Dedifferentiated amniotic fluid mesenchymal stem cell (primary cell): ENCODE data around the gene IPCEF1.
A peak's percentile ranks its signal among the peaks of the same experiment; 100 is the strongest.
"Not testable (repeated sequence)": the region's sequence is repeated elsewhere in the genome, so short reads cannot be mapped to it uniquely, and the experiment has no call there.

ENCODE experiments used
- DNase-seq: peaks from one replicate; pipeline ENCODE4 v3.0.0-alpha.2; 2016; ENCODE audit errors: extremely low spot score

IPCEF1 gene

DNA sequence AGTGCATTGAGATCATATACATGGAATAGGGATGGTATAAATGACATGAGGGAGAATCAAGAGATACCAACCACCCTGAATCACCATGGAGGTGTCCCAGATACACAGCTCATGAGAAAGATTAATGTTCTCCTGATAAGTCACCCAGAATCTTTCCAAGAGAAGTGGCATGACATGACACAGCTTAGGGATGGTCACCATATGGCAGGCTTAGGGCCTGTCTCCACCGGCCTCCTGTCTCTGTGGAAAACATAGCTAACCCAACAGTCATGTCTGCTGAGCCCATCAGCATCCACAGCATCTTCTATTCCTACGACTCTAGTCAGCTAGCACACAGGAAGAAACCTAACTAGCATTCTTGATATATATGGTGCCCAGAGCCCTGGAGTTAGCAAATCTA lies 133.3 kb downstream of the IPCEF1 start:
- DNase-seq = no peak

DNA sequence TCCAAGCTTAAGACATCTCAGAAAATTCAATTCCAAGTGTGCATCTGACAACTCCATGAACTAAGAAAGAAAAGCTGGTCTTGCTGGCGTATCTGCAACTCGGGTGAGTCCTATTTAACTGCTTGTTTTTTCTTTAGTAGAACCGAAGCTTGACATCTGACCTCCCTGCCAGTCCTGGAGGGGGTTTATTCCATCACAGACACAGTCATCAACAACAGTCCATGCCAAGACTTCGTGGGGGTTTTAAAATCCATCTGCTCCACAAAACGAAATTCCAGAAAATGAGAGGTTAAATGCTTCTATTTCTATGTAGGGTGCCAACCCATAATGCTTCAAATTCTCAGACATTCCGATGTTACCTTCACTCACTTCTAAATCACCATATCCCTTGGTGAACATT lies 133.9 kb downstream of the IPCEF1 start:
- no peak for DNase-seq

DNA sequence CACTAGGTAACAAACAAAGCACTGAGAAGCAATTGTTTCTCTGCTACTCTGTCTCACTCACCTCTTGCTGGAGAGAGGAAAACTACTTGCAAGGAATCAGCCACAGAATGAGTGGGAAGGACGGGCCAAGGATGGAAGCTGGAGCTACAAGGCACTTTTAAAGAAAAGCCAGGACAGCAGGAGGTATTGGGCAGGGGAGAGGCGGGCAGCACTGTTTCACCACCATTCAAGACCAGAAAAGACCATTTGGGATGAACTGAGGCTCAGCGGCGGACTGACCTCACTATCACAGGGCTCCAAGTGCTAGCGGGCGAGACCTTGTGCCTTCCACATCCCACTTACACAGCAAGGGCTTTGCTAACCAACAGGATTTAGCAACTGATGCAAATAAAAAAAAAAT lies 137.4 kb downstream of the IPCEF1 start:
- DNase-seq = no peak

DNA sequence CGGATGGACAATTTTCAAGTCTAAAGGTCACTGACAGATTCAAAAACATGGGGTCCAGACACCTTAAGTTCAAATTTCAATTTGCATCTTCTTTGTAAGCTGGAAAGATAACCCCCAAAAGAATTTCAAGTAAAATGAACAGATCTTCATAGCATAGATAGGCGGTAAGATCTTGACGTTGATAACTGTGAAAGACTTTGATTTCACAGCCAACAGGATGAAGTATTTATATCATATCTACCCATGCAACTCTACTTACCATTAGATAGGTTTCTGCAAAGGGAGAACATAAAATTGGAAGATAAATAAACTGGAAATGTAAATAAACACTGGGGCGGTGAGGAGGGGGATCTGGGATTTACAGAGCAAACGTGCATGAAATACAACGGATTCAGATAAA lies 137.8 kb downstream of the IPCEF1 start:
- no peak for DNase-seq

DNA sequence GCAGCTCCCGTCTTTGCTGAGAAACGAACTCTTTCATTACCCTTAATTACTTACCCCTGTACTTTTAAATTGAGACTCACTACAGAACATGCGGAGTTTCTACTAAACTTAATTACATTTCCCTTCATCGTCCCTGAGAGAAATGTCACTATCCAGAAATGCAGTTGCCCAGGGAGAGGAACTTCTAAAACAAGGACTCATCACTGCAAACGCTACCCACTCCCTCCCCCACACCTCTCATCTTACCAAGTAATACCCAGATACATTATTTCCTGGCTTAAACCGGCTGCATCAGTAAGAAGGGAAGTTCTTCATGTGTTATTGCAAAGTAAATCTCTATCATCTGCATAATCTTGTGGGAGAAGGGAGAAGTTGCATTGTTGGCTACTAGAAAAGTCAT lies 138.3 kb downstream of the IPCEF1 start:
- DNase-seq = no peak

DNA sequence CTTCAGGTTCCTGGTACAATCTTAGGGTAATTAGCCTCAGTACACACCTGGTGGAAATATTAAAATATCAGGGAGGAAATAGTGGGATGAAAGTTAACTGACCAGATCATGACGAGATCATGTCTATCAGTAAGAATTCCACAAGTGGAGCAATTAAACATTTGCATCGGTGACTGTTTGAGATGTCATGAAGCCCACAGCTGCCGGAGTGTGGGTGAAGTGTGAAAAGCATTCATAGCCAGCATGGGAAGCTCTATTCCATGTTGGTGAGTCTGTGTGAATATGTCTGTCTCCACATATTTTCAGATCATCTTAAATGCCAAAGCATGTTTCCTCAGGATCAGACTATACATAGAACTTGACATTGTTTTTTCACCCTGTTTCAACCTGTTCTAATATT lies 142.8 kb downstream of the IPCEF1 start:
- DNase-seq = no peak

DNA sequence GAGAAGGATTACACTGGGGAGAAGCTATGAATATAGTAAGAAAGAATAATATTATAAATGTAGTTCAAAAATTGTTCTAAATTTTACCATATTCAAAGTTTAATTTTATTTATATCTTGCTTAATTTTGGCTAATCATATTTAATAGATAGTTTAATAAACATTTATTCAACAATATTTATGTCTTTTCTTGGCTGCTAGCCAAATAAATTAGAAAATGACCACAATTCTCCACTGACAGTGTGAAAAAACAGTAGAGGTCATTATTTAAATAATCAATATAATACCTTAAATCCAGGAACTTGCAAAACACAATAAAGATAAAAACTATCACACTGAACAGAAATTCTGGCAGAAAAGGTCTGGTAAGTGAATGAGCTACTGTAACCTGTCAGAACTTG lies 145.9 kb downstream of the IPCEF1 start:
- no peak for DNase-seq

DNA sequence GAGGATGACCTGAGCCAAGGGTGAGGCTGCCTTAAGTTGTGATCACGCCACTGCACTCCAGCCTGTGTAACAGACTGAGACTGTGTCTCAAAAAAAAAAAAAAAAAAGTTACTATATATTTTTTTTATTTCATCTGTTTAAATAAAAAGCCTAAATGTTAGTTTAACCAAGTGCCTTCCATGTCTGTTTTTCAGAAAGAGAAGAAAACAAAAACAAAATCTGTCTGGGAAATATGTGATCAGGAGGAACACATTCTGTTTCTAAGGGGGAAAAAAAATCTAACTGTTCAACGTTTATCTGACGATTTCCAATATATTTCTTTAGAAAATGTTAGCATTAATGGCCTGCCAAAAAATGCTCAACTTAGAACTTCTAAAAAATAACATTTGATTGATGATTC lies 147.0 kb downstream of the IPCEF1 start:
- DNase-seq = no peak

DNA sequence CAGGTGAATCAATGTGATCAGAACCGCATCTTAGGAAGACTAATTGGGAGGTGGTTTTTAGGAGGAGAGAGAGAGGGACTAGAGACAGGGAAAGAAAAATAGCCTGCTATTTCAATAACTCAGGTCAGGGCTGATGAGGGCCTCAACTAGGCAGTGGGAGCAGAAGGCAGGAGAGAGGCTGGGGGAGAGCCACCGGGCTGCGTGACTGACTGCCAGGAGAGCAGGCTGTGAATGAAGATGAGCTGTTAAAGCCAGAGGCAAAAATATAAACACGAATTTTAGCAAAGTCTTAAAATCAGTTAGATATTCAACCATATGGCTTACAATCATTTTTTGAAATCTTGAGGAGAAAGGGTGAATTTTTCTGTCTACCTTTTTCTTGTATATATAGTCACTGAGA lies 149.6 kb downstream of the IPCEF1 start:
- no peak for DNase-seq

DNA sequence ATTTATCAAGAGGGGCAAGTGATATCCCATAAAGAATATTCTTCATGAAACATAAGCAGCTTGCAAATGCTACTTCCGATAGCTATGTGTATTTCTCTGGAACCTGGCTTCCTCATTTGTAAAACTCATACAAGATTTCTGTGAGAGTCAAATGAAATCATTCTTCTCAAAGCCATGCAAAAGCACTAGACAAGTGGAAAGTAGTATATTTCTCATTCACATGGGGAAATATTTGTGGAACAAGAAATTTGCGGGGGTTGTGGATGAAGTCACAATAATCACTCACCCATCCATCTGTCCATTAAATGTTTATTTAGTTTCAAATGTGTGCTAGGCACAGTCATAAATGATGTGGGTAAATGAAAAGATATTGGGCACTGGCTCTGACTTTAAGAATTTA lies 150.5 kb downstream of the IPCEF1 start:
- DNase-seq = no peak

DNA sequence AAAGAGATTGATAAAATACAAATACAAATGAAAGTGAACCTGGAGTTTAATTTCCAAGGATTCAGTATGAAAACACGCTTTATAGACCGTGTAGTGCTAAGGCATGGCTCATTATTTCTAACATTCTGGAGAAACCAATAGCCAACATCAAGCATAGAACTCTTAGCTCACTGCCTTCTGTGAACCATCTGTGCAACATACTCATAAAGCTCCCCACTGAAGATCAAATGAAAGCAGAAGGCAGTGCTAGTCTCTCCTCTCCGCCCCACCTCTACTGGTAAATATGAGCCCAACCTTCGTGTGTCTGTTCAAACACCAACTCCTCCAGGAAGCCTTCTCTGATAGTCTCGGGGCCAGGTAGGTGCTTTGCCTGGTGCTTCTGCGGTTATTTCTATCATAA lies 153.6 kb downstream of the IPCEF1 start:
- no peak for DNase-seq

DNA sequence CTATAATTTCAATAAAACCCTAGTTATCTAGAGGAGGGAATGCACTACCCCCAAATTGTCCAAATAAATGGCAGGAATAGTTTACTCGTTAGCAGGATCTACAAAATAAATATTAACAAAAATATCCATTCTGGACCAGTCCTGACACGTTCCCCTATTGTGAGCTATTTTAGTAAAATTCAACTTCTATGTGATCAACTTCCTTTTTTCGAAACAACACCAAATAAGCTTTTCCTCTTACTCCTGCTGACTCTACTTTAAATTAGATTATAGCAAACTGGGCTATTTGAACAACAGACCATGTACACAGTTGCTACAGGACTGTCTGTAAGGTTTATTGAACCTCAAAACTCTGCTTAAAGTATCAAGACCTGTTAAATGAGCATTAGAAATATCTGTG lies 154.3 kb downstream of the IPCEF1 start:
- no peak for DNase-seq

DNA sequence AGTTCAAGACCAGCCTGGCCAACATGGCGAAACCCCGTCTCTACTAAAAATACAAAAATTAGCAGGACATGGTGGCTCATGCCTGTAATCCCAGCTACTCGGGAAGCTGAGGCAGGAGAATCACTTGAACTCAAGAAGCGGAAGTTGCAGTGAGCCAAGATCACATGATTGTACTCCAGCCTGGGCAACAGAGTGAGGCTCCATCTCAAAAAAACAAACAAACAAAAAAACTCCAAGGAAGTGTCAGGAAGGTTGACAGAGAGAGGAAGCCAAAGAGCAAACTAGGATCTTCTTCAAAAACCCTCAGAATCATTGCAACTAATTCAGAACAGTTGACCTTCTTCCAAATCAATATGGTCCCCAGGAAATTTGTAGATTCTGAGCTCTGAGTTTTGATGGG lies 154.9 kb downstream of the IPCEF1 start:
- not testable (repeated sequence) for DNase-seq

DNA sequence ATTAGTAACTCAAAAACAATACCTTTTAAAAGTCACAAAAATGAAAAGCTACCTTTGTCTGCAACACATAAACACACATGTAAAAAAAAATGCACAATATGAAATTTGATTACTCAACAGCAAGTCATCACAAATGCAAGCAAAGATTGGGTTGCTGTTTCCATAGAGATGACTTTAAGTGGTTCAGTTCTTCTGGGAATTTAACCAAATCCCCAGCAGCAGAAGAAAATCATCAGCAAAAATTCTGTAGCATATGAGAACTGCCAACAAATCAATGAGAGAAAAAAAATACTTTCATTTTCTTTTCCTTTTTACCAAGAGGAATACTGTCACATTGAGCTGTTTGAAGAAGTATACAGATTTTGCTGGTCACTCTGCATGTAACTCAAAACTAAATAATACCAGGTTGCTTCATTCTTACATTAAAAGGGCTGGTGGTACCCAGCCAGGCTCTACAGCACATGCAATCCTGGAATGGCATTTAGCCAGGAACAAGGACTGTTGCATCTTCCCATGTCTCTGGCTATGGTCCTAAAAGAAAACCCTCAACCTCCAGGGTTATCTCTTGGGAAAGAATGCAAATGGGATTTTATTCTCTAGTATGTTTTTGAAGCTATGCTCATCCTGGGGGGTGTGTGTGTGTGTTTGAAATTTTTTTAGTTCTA lies 159.3 kb downstream of the IPCEF1 start:
- peak; percentile 83 for DNase-seq

DNA sequence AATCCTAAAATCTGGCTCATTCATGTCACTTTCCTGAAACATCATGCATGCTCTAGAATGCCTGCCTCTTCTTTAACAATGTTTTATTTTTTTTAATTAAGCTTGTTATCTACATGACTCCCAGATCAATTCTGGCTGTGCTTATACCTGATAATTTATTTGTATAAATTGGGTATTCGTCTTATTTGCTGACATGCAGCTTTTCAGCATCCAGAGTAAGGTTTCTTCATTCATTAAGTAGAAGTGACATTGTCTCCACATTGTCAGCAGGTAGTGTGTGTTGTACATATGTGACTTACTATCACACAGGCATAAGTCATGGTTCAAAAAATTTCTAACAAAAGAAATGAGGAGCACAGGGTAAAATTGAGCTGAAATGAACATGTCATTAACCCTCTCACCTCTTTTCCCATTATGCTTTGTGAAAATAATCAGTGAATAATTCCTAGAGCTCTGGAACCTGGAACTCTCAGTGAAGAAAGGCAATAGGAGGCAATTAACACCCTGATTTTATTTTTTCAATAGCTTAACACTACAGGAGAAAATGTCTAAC lies 160.2 kb downstream of the IPCEF1 start:
- DNase-seq = no peak

DNA sequence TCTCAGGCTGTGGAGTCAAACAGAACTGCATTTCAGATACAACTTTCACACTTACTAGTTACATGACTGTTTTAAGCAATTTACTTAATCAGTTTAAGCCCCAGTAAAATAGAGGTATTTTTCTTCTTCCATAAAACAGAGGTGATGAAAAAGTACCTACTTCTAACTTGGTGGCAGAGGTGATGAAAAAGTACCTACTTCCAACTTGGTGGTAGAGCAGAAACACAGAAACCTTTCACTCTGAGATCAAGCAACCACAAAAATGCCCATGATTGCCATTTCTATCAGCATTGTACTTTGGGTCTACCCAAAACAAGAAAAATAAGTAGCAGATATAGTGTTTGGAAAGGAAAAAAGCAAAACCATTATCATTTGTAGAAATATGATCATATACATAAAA lies 168.9 kb downstream of the IPCEF1 start:
- DNase-seq = no peak

DNA sequence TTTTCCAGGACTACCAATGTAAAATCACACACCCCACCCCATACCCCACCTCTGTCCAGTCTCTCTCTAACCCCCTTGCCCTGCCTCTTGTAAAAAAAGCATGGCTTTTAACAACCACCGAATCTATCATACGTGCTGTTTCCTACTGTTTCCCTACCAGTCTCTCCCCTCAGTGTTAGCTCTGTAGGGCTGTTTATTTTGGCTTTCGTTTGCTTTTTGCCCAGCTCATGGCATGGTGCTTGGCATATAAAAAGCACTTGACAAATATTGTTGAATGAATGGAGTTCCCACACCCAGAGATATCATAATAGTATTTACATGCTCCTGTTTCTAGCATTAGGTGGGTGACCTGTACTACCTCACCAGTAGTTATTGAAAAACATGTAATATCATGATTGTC lies 169.4 kb downstream of the IPCEF1 start:
- no peak for DNase-seq

DNA sequence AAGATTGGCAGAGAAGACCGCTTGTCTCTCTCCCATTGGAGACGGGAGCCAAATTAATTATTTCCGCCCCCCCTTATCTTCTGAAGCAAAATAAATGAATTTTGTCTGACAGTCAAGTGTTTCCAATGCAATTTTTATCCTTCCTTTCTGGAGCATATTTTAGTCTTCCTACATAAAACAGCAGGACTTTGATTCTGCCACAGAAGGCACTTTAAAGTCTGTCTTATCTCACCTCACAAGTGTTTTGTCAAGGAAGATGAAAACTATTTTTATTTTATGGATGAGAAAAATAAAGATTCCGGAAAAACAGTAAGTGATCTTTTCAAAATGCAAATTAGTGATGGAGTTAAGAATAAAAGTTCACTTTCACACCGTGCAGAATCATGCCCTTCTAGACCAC lies 177.2 kb downstream of the IPCEF1 start:
- no peak for DNase-seq

DNA sequence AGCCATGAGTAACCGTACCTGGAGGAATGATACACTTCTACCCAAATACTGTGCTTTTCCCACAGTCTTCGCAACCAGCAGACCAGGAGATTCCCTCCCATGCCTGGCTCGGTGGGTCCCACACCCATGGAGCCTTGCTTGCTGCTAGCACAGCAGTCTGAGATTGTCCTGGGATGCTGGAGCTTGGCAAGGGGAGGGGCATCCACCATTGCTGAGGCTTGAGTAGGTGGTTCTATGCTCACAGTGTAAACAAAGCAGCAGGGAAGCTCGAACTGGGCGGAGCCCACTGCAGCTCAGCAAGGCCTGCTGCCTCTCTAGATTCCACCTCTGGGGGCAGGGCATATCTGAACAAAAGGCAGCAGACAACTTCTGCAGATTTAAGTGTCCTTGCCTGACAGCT lies 184.2 kb downstream of the IPCEF1 start:
- DNase-seq = not testable (repeated sequence)

DNA sequence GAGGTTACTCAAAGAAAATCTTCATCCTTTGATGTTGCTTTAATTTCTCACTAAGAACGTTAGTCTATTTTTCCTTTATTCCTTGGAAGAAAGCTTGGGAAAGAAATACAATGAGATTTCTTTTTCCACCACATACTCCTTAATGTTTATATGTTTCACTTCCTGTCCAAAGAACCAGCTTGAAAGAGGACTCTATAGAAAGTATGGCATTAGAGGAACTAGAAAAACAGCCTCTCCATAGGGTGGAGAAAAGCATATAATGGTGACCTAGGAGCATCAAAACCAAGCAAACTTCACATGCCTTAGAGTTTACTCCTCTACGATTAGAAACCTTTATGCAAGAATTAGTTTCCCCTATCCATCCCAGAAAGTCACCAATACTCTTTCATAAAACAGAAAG lies 186.5 kb downstream of the IPCEF1 start:
- no peak for DNase-seq

DNA sequence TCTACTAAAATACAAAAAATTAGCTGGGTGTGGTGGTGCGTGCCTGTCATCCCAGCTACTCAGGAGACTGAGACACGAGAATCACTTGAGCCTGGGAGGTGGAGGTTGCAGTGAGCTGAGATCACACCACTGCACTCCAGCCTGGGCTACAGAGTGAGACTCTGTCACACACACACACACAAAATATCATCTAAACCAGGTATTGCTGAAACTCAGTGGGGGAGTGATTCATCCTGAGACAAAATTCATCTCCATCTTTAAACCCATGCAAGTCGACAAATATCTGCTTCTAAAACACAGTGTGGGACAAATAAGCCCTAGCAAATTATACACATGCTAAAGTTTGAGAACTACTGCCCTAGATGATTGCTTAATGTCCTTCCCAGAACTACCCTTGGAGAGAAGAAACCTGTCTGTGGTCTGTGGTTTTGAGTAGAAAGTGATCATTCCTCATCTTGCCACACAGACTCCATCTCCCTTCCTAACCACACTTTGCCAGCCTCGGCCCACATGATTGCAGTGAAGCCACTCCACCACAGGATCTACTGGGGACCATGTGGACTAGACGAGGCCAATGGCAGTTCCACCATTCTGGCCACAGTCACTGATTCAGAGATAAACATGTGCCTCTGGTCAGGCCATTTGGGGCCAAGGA lies 187.3 kb downstream of the IPCEF1 start:
- no peak for DNase-seq

DNA sequence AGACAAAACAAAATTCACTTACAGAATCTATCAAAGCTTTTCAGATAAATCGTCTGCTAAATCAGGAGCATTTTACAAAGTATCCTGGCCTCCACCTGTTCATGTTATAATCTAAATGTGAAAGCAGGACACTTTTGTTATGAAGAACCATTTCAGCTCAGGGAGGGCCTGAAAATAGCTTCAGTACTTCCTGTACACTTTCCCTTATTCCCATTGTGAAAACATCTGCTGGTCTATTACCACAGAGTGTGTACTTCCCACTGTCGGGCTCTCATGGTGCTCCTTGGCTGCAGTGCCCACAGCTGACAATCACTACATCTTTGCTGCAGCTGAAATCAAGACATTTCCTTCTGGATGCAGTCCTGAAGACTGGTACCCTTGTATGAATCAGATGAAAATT lies 189.5 kb downstream of the IPCEF1 start:
- no peak for DNase-seq

DNA sequence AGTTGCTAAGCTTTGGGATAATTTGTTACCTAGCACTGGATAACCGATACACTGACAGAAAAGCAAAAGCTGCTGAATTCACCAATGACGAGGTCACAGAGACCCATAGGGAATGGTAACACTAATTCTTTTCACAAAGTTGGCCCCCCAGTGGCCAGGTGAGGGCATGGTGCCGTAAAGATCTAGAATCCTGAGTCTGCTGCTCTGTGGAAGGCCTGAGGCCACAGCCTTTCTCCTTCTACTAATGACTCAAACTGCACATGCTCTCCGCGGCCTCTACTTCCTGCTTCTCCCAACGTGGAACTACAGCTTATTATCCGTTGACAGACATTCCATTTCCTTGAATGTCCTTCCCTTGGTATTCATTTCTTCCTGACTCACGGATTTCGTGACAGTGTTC lies 190.5 kb downstream of the IPCEF1 start:
- DNase-seq = no peak

DNA sequence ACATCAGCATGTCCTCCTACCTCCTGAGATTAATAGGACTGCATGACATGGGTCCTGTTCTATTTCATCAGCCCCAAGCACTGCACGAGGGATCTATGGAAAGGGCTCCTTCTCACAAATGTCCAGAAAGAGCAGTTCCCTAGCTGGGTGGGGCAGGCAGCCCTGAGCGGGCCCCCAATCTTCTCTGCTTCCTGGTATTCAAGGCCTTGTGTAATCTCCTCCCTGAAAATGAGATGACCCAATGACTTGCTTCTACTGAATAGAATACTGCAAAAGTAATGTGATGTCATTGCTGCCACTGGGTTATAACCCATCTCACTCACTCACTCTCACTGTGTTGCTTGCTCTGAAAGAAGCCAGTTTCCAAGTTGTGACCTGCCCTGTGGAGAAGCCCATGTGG lies 191.1 kb downstream of the IPCEF1 start:
- no peak for DNase-seq
